Activated CD4-positive, alpha-beta T cell treated with anti-CD3 and anti-CD28 coated beads, Interleukin-10, Interleukin-2, amounts not matched to agents 100 ng/mL and 50 ng/mL, durations not matched to agents 16 hours and 8 hours (primary cell): ENCODE results near the gene RPP30.
A peak's percentile ranks its signal among the peaks of the same experiment; 100 is the strongest.
"Not testable (repeated sequence)": the region's sequence is repeated elsewhere in the genome, so short reads cannot be mapped to it uniquely, and the experiment has no call there.

Experiments used
- DNase-seq: peaks from one replicate; pipeline ENCODE4 v3.0.0-alpha.2; 2020

The RPP30 gene

DNA sequence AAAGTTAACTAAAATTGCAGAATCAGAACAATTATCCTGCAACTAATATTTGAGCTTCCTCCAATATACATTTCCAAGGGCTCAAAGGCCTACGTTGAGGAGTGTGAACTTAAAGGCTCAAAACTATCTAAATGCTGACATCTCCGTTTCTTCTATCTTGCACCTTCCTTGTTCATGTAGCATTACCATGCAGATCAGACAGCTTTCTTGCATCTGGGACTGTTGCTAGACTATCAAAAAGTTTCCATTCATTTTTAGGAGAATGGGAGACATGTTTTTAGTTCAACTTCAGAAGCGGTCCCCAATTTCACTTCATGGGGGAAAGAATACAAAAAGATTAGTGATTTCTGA lies 46.2 kb downstream of the RPP30 start:
- DNase-seq: no peak

DNA sequence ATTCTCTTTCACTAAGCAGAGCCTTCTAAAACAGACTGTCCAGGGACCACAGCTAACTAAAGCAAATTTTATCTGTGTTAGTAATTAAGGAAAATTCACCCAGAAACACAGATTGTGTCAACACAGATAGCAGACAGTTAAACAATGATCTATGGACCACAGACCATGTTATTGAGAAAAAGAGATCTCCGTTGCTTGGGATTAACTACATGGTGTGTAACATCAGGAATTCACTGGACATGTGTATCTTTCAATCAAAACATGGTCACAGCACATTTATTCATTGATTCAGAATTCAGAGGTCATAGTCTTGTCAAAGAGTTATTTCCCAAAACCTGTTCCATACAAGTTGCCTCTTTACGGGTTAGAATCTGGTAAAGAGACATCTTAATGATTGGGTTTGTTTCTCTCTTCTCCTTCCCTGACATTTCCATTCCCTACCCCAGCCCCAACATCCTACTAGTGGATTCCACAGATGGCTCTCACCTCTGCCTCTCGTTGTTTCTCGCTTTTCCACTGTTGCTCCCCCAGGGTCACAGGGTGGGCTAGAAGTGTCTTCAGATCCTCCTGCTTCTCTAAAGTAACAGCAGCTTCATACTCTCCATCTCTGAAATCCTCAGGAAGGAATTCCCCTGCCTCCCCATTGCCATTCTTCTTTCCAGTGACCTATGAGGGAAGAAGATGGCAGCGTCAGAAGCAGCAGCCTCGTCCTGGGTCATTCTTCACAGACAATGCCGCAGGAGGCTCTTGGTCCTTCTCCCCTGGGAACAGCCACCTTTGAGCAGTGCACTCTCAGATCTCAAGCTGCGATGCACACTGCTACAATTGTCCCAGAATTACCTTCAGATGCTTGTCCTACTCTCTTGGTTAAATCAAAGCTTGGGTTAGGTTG lies 48.2 kb downstream of the RPP30 start:
- DNase-seq: no peak

DNA sequence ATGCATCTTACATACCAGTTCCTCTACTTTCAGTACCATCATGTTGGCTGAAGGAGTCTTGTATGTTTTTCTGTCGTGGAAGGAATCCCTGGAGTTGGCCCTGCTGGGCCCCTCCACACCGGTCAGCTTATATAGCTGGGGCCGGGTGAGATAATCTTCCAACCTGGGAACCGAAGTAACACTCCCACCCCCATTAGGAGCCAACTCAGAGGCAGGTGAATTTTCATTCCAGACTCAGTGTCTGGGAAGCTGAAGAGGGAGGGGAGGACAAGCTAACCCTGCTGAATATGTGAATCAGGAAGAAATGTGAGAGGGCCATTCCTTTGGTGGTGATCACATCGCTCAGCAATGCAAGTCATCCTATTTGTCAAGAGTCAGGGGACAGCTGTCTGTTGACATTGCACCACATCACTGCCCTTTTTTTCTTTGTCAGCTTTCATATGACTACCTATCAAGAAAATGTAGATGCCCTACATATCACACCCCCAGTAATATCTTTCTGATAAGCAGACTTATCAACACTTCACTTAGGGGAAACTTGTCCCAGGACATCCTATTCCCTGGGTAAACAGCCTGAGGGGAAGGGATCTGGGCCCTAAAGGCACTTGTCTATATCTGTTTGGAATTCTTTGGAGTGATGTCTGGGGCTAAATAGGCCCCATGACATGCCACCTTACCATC lies 49.4 kb downstream of the RPP30 start, which contains the start of gene ANKRD1:
ANKRD1 (minus strand) TSS at position 102 of the 681 bp plus-strand sequence; CDS start at position 42, 60 bp downstream.
- no peak for DNase-seq

DNA sequence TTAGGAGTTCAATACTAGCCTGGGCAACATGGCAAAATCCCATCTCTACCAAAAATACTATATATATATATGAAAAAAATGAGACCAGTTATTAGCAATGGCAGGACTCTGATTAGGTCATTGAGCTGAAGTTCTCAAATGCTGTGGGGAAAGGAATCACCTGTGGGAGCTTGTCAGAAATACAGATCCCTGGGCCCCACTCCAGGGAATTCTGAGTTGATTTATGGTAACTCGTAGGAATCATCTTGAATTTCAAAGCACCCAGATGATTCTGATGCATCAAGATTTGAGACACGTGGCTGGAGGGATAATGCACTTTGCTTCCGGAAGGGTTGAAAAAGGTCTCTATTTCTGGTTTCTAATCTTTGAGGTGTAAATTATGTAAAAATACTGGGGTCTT lies 50.1 kb downstream of the RPP30 start:
- no peak for DNase-seq

DNA sequence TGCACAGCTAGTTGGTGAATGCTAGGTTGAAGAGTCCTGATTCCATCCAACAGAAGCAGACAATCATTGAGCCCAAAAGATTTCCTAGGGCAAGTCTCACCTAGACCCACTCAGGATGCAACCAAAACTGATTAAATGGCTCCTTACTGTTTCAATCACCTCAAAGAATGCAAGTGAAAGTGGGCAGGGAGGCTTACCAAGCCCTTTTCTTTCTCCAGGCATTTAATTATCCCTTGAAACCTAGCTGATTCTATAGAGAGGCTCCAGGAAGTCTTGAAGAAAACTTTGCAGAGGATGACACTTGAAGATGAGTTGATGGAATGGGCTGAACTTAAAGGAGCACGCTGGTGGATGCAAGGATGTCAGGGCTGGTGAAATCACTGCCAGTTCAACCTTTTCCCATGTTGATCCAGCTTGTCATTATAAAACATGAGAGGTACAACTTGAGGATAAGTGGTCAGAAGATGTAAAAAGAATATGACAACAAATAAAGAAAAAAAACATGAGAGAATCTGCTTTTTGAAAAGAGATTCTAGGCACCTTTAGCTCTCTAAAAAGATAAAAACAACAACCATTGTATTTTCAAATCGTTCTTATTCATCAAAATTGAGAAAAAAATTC lies 51.4 kb downstream of the RPP30 start:
- no peak for DNase-seq

DNA sequence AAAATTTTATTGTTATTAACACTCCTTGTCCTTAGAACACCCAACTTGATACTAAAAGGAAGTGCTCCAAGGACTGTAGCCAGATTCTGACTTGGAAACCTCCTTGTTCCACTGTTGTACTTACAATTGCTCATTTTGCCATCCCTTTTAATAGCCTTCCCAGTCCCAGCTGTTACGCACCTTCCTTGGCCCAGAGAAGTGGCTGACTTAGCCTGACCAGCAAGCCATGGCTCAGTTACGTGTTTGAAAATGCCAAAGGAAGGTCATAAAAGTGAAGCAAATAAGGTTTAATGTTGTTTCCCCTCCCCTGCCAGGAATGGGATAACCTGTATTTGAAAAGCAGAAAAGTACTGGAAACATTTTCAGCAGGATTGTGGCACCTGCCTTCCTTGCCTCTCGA lies 52.8 kb downstream of the RPP30 start:
- DNase-seq: no peak

DNA sequence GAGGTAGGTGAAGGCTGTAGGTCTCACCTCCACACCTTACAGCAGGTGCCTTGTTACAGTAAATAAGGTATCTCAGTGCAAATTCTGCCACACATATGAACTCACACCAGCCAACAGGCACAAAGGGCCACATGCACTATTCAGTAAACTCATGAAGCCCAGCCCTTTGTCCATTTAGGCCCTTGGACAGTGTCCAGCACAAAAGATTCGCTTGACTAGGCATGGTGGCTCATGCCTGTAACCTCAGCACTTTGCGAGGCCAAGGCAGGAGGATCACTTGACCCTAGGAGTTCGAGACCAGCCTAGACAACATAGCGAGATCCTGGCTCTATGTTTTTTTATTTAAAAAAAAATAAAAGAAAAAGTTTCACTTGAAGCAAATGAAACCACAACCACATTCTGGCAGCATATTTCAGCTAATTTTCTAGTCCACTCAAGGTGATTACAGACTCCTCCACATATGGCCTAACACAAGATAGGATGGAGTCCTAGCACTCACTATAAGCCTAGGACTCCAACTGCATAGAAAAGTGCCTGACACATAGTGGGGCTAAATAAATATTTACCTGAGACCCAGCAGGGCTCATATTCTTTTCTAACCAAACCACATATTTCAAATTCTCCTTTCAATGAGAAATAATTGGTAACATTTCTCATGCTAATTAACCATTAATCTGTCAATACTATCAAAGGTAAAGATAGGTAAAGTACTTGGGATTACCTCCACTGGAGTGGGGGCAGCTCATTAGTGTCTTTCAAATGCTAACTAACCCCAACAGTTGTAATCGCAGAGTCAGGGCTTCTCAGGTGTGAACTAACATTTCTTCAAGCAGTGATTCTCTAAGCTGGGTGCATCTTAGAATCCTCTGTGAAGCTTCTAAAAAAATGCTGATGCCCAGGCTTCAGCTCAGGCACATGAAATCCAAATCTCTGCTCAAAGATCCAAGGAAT lies 53.6 kb downstream of the RPP30 start:
- DNase-seq: no peak

DNA sequence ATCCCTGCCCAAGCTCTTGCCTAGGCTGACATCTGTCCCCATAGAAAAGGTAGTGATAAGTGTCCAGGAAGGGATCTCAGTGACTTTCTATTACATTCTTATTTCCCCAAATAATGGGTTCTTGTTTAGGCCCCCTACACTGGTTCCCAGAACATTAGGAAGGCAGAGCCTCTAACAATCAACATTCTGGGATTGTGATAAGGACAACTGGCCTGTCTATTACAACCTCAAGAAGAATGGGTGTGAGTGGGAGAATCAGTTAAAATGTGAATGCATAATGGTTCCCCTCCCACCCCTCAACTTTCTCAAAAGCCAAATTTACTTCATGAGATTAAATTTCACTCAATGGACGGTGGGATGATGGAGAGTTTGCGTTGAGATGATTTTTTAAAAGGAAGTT lies 55.5 kb downstream of the RPP30 start:
- no peak for DNase-seq

DNA sequence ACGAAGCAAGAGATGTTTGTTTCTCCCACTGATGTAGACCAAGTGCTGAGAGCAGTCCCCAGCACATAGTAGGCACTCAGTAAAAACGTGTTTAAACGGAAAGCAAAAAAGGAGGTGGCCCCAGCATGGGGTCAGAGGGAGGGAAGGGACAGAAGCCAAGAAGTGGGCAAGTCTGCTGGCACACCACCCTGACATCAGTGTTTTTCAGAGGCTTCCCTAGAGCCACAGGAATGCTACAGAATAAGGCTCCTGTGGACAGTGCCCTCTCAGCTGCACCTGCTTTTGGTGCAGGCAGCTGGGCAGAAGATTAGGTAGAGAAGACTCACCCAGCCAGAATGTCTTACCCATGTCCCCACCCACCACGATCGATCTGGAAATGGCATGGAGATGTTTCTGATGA lies 57.4 kb downstream of the RPP30 start:
- DNase-seq: no peak

DNA sequence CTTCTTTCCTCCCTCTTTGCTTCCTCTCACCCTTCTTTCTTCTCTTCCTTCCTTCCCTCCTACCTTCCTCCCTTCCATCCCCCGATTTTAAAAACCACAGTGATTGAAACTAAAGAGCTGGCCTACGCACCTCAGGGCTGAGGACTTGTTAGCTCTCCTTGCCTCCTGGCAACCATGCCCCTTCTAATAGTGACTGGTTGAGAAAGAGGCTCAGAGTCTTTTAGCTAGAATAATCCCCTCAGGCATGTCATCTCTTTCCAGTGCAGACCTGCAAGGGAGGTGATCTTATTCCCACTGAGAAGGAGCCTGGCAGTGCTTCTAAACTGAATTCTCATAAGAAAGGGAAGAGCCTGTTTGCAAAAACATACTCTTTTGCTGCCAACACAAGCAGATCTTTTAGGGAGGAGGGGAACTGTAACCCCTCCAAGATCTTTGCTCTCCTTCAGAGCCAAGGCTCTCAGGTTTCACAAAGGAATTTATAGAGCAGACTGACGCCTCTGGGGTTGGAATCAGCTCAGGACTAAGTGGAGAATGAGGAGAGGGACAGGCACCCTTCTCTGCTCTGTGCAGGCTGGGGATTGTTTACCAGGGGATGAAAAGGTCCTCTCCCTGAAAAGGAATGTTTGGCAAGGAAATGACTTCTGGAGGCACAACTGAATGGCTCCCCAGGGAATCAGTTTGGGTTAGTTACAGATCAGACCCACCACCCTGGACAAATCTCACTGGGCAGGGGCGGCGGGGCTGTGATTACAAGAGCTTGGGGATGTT lies 58.5 kb downstream of the RPP30 start:
- no peak for DNase-seq

DNA sequence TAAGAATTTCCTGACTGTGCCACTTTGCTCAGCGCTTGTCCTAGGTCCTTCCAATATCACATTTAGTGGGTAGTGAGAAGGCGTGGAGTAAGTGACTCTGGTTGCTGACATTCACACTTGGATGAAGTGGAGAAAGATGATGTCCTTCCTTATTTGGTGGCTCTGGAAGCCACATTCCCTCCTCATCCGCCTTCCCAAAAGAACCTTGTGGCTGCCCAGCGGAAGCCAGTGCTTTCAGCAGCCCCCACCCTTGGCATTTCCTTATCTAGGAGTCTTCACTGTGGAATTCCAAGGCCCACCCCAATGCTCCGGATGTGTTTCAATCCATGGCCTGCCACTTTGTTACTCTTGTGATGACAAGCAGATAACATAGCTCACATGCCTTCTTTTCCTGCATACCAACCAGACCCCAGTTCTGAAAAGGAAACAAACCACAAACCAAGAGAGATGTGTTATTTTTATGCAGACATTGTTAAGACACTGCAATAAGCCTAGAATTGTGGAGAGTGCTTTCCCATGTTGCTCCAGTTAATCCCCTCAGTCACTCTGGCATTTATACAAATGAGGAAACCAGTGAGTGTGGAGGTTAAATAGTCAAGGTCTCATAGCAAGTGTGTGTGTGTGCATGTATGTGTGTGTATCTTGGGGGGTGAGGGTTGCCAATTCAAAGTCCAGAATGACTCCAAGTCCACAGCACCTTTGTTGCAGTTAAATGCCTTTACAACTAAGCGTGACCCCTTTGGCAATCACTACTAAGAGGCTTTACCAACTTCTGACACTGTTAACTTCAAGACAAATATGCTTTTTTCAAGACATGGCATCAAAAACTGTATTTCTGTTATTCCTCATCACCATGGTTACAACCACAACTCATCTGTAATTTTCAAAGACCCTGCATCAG lies 59.4 kb downstream of the RPP30 start:
- DNase-seq: no peak

DNA sequence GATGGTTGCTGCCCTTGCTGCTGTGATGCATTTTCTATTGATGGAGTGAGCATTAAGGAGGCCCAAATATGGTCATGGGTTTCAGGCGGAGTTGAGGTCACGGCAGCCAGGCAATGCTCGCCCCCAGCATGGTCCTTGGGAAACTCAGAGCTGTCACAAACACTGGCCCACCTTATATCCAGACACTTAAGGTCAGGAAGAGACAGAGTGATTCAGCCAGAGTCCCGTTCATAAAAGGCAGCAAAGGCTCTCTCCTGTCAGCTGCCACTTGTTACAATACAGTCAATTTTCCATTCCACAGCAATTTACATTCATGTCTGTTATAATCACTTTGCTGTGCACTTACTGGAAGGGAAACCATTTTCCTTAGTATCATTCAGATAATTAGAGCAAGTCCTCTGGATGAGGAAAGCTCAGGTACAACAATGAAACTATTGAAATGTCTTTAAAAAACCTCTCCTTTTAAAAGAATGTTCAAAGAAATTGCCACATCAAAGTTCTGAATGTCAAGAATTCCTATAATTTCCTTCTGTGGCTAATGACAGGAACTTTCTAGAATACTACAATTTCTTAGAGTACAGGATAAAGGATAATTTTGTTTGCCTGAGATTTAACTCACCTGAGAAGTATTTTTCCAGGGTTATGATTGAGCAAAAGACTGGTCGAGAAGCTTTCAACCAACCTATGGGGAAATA lies 64.0 kb downstream of the RPP30 start:
- no peak for DNase-seq

DNA sequence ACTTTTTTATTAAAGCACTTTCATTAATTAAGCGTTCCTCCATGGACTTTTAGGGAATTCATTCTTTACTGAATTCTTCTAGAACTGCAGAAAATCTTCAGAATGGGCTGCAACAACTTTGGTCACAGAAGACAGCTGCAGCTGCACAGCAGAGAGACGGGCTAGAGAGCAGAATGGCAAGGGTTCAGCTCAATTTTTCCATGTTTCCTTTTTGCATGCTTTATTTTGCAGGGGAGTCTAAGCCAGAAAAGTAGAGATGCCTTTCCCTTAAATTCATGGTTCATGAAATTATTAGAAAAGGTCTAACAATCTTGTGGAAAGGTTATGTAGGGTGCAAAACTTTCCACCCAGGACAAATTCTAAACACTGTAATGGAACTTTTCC lies 64.5 kb downstream of the RPP30 start:
- DNase-seq: no peak

DNA sequence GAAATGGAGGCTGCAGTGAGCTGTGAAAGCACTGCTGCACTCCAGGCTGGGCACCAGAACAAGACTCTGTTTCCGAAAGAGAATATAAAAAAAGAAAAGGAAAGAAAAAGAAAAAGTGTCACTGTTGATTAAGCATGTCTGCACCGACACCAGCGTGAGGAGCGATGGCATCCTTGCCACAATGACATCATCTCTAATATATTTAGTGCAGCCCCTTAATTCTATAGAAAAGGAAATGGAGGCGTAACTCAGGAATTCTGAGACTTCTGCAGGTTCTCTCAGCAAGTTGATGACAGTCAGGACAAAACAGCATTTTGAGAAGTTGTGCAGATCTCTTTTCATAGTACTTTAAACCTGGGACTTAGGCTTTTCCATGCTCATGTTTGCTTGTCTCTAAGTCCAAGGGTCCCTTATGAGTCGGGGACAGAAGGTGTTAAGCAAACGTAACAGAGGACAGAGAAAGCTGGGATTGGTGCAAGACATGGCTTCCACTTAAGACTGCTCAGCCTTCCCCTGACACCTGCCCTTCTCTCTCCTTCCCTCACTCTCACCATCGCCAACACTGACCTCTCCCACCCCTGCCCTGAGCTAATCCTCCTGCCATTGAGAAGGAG lies 66.0 kb downstream of the RPP30 start:
- no peak for DNase-seq

DNA sequence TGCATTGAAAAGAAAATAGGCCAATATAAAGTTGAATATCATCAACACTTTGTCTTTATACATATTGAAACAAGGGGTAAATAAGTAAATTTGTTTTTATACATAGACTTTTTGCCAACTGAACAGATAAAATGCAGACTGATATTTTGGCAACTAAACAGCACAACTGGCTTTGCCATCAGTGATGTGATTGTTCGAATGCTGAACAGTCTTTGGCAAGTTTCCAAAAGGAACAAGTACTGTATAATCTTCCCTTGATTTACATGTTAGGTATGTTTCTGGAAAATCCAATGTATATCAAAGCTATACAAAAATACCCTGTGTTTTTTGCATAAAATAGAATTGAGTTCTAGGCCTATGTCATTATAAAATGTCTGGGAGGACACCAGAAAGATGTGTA lies 67.3 kb downstream of the RPP30 start:
- DNase-seq: no peak

DNA sequence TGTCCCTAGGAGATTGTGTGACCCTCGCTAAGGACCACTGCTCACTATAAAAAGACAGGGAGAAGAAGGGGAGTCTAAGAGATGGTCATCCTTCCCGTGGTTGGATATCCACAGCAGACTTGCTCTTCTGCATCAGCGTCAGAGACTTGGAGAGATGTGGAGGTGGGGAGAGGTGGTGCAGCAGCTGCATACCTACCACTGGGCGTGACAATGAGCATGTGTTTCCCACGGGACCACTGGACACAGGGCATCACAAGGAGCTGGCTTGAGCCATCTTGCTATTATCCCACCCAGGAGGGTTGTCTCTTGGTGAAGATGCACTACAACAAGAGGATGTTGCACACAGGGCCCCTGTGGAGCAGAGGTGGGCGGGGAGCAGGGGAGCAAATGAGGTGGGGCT lies 67.9 kb downstream of the RPP30 start:
- DNase-seq: no peak

DNA sequence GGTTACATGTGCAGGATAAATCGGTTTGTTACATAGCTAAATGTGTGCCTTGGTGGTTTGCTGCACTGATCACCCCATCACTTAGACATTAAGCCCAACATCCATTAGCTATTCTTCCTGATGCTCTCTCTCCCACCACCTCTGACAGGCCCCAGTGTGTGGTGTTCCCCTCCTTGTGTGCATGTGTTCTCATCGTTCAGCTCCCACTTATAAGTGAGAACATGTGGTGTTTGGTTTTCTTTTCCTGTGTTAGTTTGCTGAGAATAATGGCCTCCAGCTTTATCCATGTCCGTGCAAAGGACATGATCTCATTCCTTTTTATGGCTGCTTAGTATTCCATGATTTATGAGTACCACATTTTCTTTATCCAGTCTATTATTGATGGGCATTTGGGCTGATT lies 71.2 kb downstream of the RPP30 start:
- not testable (repeated sequence) for DNase-seq

DNA sequence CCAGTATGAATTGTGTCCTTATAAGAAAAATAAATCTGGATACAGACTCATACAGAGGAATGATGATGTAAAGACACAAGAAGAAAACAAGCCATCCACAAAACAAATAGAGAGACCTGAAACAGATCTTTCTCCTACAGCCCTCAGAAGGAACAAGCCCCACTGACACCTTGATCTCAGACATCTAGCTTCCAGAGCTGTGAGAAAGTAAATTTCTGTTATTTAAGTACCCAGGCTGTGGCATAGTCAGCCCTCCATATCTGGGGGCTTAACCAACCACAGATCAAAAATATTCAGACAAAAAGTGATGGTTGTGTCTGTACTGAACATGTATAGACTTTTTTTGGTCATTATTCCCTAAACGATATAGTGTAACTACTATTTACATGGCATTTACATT lies 73.0 kb downstream of the RPP30 start:
- no peak for DNase-seq

DNA sequence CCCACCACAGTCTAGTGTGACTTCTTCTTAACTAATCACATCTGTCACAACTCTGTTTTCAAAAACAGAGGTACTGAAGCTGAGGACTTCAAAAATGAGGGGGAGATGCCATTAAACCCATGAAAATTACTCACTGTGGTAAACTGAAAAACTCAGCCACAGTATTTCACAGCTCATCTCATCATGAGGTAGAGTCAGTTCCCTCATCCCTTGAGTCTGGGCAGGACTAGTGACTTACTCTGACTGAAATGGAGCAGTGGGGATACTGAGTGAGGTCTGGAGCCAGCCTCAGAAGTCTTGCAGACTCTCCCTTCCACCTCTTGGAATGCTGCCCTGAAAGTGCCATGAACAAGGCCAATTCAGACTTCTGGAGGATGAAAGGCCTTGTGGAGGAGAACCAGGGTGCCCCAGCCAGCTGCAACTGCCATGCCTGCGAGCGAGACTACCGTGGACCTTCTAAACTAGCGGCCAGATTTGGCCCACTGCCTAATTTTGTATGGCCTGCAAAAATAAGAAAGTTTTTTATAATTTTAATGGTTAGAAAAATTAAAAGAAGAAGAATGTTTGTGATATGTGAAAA lies 73.8 kb downstream of the RPP30 start:
- peak; percentile 2 for DNase-seq
